Measurements from ENCODE around the gene MED12L.

DNA sequence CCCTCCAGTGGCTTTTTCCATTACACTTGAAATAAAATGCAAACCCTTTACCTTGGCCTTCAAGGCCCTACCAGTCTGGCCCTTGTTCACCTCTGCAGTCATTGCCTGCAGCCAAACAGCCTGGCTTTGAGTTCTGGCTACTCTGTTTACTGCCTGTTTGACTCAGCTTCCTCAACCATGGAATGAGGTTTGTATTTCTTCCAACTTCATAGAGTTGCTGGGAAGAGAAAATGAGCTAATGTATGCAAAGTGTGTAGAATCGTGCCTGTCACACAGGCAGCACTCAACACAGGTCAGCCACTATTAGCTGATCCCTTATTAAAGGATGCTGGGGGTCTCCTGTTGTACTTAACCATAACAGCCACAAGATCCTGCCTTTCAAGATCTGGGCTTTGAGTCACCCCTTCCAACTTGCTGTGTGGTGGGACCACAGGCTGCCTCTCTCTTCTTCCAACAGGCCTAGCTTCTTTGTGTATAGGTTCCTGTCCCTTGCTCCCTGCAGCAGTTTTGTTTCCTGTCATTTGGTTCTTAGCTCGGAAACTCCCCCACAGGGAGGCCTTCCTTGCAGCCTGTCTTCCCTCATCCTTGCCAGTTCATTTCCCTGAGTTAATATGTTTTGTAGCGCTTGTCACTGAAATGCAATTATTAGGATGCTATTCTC is 6.4 kb downstream of the MED12L start:
- TF ChIP-seq, protein P1, sequence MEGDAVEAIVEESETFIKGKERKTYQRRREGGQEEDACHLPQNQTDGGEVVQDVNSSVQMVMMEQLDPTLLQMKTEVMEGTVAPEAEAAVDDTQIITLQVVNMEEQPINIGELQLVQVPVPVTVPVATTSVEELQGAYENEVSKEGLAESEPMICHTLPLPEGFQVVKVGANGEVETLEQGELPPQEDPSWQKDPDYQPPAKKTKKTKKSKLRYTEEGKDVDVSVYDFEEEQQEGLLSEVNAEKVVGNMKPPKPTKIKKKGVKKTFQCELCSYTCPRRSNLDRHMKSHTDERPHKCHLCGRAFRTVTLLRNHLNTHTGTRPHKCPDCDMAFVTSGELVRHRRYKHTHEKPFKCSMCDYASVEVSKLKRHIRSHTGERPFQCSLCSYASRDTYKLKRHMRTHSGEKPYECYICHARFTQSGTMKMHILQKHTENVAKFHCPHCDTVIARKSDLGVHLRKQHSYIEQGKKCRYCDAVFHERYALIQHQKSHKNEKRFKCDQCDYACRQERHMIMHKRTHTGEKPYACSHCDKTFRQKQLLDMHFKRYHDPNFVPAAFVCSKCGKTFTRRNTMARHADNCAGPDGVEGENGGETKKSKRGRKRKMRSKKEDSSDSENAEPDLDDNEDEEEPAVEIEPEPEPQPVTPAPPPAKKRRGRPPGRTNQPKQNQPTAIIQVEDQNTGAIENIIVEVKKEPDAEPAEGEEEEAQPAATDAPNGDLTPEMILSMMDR (IDR thresholded peaks at IDR 0.05; ENCODE audit: poor library complexity): no peak
- TF ChIP-seq EZH2 (IDR thresholded peaks at IDR 0.05; ENCODE audit: borderline replicate concordance) (no peak), EZH2phosphoT487 (IDR thresholded peaks at IDR 0.05; ENCODE audit: low read depth, severe bottlenecking, unreplicated experiment) (no peak)
